Heart left ventricle (tissue), 16 donors: ENCODE measurements around the gene CAND1. TPM values are rescaled to one million over a fixed set of nuclear protein-coding genes. Genes with fewer than 3 reads are reported as not detected.
A peak's percentile ranks its signal among the peaks of the same experiment; 100 is the strongest.

Experiments used
- ATAC-seq, 4 donors: fragments of 200-7000 bp; cut with Tn5 transposase; one replicate each; pipeline ENCODE4 v1.9.1; 2020 to 2022; ENCODE audit warnings: moderate library complexity in 4 of 4, mild to moderate bottlenecking in 3 of 4, moderate number of reproducible peaks in 1 of 4
- DNase-seq, 5 donors: peaks; one replicate each; pipeline ENCODE4 v3.0.0-alpha.2; 2020
- H3K27ac ChIP-seq, 12 donors: fragments of 200-600 bp; sonication (generic) in 4 of 12; one replicate each; pipeline versions ENCODE4 v1.5.0 to v1.8.0; 2016 to 2022; ENCODE audit warnings: mild to moderate bottlenecking in 2 of 12
- H3K27me3 ChIP-seq, 9 donors: fragments of 200-600 bp; sonication (generic) in 2 of 9; one replicate each; pipeline versions ENCODE4 v1.5.1 to v1.8.0; 2016 to 2022; ENCODE audit warnings: mild to moderate bottlenecking in 3 of 9
- H3K36me3 ChIP-seq, 9 donors: fragments of 200-600 bp; sonication (generic) in 2 of 9; one replicate each; pipeline versions ENCODE4 v1.5.0 to v1.8.0; 2018 to 2022; ENCODE audit warnings: mild to moderate bottlenecking in 2 of 9
- H3K4me1 ChIP-seq, 12 donors: fragments of 200-600 bp; sonication (generic) in 4 of 12; one replicate each; pipeline versions ENCODE4 v1.5.0 to v1.8.0; 2016 to 2022; ENCODE audit warnings: mild to moderate bottlenecking in 3 of 12
- H3K4me3 ChIP-seq, 12 donors: fragments of 200-600 bp; sonication (generic) in 4 of 12; one replicate each; pipeline versions ENCODE4 v1.5.0 to v1.8.0; 2017 to 2022; ENCODE audit warnings: mild to moderate bottlenecking in 9 of 12, moderate library complexity in 4 of 12
- H3K9me3 ChIP-seq, 12 donors: fragments of 200-600 bp; sonication (generic) in 4 of 12; one replicate each; pipeline versions ENCODE4 v1.5.0 to v1.8.0; 2016 to 2022; ENCODE audit warnings: mild to moderate bottlenecking in 1 of 12
- POLR2A ChIP-seq, 2 donors: fragments of 450-650 bp; IDR thresholded peaks; one replicate each; pipeline ENCODE4 v1.6.1; 2017; ENCODE audit warnings: antibody characterized with exemption in 2 of 2, mild to moderate bottlenecking in 2 of 2, moderate library complexity in 2 of 2
- WGBS, 4 donors: extraction: QIAGEN DNeasy Blood & Tissue Kit in 2 of 4; methylation state at CpG; one replicate each; pipeline versions ENCODE4 v1.1.5 to v1.1.7; 2013 to 2018; 5-methylcytosine and 5-hydroxymethylcytosine counted together
- intact Hi-C, 10 donors: fragments of 100-400 bp; cut with DNase I; formaldehyde crosslinking; loops; one replicate each; pipeline versions ENCODE4 v1.11.1 to v1.14.2; 2022
- long read RNA-seq, 3 donors: library from polyadenylated mRNA; unstranded; transcript quantifications; one replicate each; pipeline ENCODE4 v2.0.0, GENCODE V29; 2020 to 2021
- polyA plus RNA-seq, 2 donors: library from polyadenylated mRNA; stranded (reverse); fragments of 200-250 nt; gene quantifications; one replicate each; pipeline ENCODE4 v1.2.3, GENCODE V29; 2013
- total RNA-seq, 9 donors: library from RNA; depleted of rRNA in 2 of 9; stranded (reverse); fragments of >200 nt in 2 of 9; fragmentation: NEBNext Ultra II Directional in 3 of 9; extraction: Animal tissue kit (Norgen Biotek cat#: 25700) in 3 of 9; gene quantifications; one replicate each; pipeline versions ENCODE4 v1.1.0 to v1.2.4, GENCODE V29; 2016 to 2023
- TF ChIP-seq, protein P1 (sequence below), 12 donors: fragments of 200-600 bp; sonication (generic) in 4 of 12; IDR thresholded peaks; one replicate each; pipeline versions ENCODE4 v1.5.0 to v1.8.0; 2018 to 2022; ENCODE audit warnings: antibody characterized with exemption in 12 of 12, mild to moderate bottlenecking in 5 of 12
- donor health status: ischemic (EF 13 %, LVEDD 7.1; RV severe dilation, severe dysfunction).
- donor health status: healthy with polysubstance abuse.
- donor health status: DM: no; HTN: yes; CAD: no.
- donor health status: DM: no; HTN: no; CAD: no.
- donor health status: ischemic (EF 25% LVEDD 6.9; RV normal size, moderate dysfunction).
- donor health status: ischemic (EF 25% LVEDD 5.7; RV mildly dilated, moderate dysfunction).
- donor health status: healthy.
- donor health status: DM: yes; HTN: yes; CAD: no.
- donor health status: ischemic (EF 35%, LVEDD 5.7; RV mildly dilated, moderate dysfunction).
- donor health status: nonischemic (EF 11% LVEDD 7.7; RV severe dilation, severe dysfunction).
- donor health status: DM: yes; HTN: yes; CAD: no.
- donor health status: PGD.
- donor health status: ischemic (EF 29% LVEDD 5.4; RV normal size, mild dysfunction).
- donor health status: nonischemic (EF 23%, LVEDD 6.1; RV moderate dilation, normal function).

Gene CAND1
- total RNA-seq (10 to 100 TPM; 16.0 to 69.0 (median 35.9) TPM), polyA plus RNA-seq (10 to 100 TPM in 1 of 2 donors, 1 to 10 TPM in 1; 5.8 to 23.4 TPM)
- long read RNA-seq, donor 1, full-length matches to known transcripts, result 27 of 32 reads
- long read RNA-seq, donor 1, partial matches to known transcripts, result 3 of 32 reads
- long read RNA-seq, donor 1, other reads (novel, unspliced or antisense), result 2 of 32 reads
- long read RNA-seq, donor 2, full-length matches to known transcripts, result 23 of 29 reads
- long read RNA-seq, donor 2, partial matches to known transcripts, result 5 of 29 reads
- long read RNA-seq, donor 2, other reads (novel, unspliced or antisense), result 1 of 29 reads
- long read RNA-seq, donor 3, full-length matches to known transcripts, result 20 of 26 reads
- long read RNA-seq, donor 3, partial matches to known transcripts, result 5 of 26 reads
- long read RNA-seq, donor 3, other reads (novel, unspliced or antisense), result 1 of 26 reads

DNA sequence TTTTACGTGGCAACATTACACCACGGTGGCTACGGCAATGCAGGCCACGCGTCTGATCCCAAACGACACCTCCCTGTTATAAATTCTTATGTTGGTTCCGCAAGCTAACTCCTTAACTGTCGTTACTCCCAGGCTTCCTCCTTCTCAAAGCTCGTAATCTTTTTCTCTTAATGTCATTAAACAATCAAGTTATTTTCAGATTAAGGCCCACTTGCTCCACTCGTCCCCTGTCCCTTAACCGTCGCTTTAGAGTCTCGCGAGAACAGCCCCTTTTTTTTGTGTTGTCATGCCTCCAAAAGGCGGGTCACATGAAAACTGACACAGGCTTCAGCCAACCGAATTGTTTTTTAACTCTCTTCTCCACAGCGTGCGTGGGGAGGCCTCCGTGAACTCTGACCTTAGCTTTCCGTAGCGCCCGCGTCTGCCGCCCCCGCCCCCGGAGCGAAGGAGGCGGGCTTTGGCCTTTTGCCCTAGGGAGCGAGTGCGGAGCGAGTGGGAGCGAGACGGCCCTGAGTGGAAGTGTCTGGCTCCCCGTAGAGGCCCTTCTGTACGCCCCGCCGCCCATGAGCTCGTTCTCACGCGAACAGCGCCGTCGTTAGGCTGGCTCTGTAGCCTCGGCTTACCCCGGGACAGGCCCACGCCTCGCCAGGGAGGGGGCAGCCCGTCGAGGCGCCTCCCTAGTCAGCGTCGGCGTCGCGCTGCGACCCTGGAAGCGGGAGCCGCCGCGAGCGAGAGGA lies at the start of gene CAND1:
CAND1 (plus strand) TSS at position 463 of the 737 bp plus-strand sequence. CDS start 360 bp downstream, outside the sequence.
- peak within 1 kb of the TSS; percentile 92 to 99 (median 97) for H3K27ac ChIP-seq
- ATAC-seq (peak; percentile 93 to 95 (median 94)), DNase-seq (peak; percentile 97 to 98 (median 98))
- 0% methylated on average over 37 to 61 of the region's 61 CpGs for WGBS, 4 donors
- H3K4me3 ChIP-seq, result peak within 1 kb of the TSS; percentile 81 to 91 (median 85)
- peaks cover 0 to 7% (median 0%) of the 10 kb centered on the region in 9 donors for H3K36me3 ChIP-seq
- H3K27me3 ChIP-seq, result no peaks in the 10 kb centered on the region
- TF ChIP-seq POLR2A (IDR thresholded peaks at IDR 0.05), result peak in 1 of 2 donors; percentile 88
- TF ChIP-seq, protein P1, sequence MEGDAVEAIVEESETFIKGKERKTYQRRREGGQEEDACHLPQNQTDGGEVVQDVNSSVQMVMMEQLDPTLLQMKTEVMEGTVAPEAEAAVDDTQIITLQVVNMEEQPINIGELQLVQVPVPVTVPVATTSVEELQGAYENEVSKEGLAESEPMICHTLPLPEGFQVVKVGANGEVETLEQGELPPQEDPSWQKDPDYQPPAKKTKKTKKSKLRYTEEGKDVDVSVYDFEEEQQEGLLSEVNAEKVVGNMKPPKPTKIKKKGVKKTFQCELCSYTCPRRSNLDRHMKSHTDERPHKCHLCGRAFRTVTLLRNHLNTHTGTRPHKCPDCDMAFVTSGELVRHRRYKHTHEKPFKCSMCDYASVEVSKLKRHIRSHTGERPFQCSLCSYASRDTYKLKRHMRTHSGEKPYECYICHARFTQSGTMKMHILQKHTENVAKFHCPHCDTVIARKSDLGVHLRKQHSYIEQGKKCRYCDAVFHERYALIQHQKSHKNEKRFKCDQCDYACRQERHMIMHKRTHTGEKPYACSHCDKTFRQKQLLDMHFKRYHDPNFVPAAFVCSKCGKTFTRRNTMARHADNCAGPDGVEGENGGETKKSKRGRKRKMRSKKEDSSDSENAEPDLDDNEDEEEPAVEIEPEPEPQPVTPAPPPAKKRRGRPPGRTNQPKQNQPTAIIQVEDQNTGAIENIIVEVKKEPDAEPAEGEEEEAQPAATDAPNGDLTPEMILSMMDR (IDR thresholded peaks at IDR 0.05), result peak in 4 of 12 donors; percentile 12 to 51 (median 31)
- intact Hi-C loops, result loop anchor here in 1 of 10 donors (2.0 kb wide), 1 partner anchor 380 kb away; the partner anchor contains the start of gene DYRK2
- no peaks in the 10 kb centered on the region for H3K9me3 ChIP-seq
- H3K4me1 ChIP-seq, result peaks cover 3 to 46% (median 33%) of the 10 kb centered on the region in 12 donors

GRCh38 chr12:67220065-67220464 lies 49.1 kb upstream of the CAND1 start:
- TF ChIP-seq, protein P1 (IDR thresholded peaks at IDR 0.05), result peak in 10 of 12 donors; percentile 17 to 47 (median 30)
- no peak for TF ChIP-seq POLR2A (IDR thresholded peaks at IDR 0.05)
- no peak overlapping the region for H3K27ac ChIP-seq
- DNase-seq (no peak), ATAC-seq (no peak)
- no peaks in the 10 kb centered on the region for H3K9me3 ChIP-seq
- H3K27me3 ChIP-seq, result no peaks in the 10 kb centered on the region
- H3K36me3 ChIP-seq, result no peaks in the 10 kb centered on the region
- H3K4me3 ChIP-seq, result no peak overlapping the region
- no peaks in the 10 kb centered on the region for H3K4me1 ChIP-seq
- intact Hi-C loops, result loop anchor here in 6 of 10 donors (2.0 to 10.0 kb wide), 6 partner anchors 58 to 533 kb away; no protein-coding TSS in a partner anchor
- WGBS, 4 donors, result 32 to 42% (median 39%) methylated on average over 4 of the region's 4 CpGs

DNA sequence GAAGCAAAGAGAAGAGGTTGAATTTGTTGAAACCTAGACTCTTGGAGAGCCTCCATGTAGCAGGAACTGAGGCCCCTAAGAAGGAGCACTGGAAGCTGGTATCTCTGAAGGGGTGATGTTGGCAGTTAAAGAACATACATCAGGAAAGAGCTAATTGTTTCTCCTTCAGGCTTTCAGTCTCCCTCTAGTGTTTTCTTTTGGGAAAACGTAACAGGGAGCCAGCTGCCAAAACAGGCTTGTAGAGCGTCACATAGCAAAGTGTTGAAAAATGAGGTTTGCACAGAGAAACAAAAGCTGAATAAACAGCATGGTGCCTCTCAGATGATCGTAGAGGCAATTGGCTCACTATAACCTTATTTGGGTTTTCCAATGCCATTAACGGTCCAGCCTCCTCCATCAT lies 46.9 kb upstream of the CAND1 start:
- Histone ChIP-seq H3K9me3 (peaks cover 0 to 3% (median 0%) of the 10 kb centered on the region in 12 donors), H3K36me3 (no peaks in the 10 kb centered on the region), H3K27me3 (no peaks in the 10 kb centered on the region), H3K4me3 (no peak overlapping the region), H3K4me1 (no peaks in the 10 kb centered on the region), H3K27ac (no peak overlapping the region)
- no peak for DNase-seq
- TF ChIP-seq, protein P1 (IDR thresholded peaks at IDR 0.05), result peak in 8 of 12 donors; percentile 8 to 35 (median 15)
- no peak for TF ChIP-seq POLR2A (IDR thresholded peaks at IDR 0.05)
- intact Hi-C loops, result loop anchor here in 5 of 10 donors (5.0 to 10.0 kb wide), 5 partner anchors 60 to 535 kb away; no protein-coding TSS in a partner anchor
- 26 to 41% (median 35%) methylated on average over 4 of the region's 4 CpGs for WGBS, 4 donors
- no peak for ATAC-seq
